GM12878 (cell line): ENCODE results near the gene SFI1.

Experiments used
- EP300 ChIP-seq, 2 experiments: fragments of 150-350 bp in 1 of 2; IDR thresholded peaks; 2 replicates each; pipeline ENCODE4 v1.6.1; 2011 to 2012; ENCODE audit warnings: low read depth in 2 of 2, low read length in 2 of 2, borderline replicate concordance in 1 of 2, improper control_type of control experiment in 1 of 2, inconsistent platforms in 1 of 2; ENCODE audit not compliant: control insufficient read depth in 1 of 2
- MEF2A ChIP-seq: IDR thresholded peaks from 2 replicates; pipeline ENCODE4 v1.6.1; 2011; ENCODE audit warnings: low read depth, mild to moderate bottlenecking, low read length, moderate library complexity; ENCODE audit not compliant: insufficient read depth
- RB1 ChIP-seq: fragments of 450-650 bp; formaldehyde crosslinking; IDR thresholded peaks from 2 replicates; pipeline ENCODE4 v1.6.1; 2017; ENCODE audit warnings: mild to moderate bottlenecking, borderline replicate concordance
- ZBED1 ChIP-seq: IDR thresholded peaks from 2 replicates; pipeline ENCODE4 v1.6.1; 2016; ENCODE audit warnings: borderline replicate concordance
- TF ChIP-seq, protein P1 (sequence below), 3 experiments: IDR thresholded peaks in 2 of 3; conservative IDR thresholded peaks in 1 of 3; 2 replicates each; pipeline ENCODE4 v1.5.1; 2011; ENCODE audit warnings: low read depth in 3 of 3, low read length in 3 of 3, mild to moderate bottlenecking in 3 of 3, control low read depth in 2 of 3, moderate library complexity in 2 of 3, inconsistent platforms in 1 of 3, mixed read lengths in 1 of 3; ENCODE audit not compliant: control insufficient read depth in 2 of 3, insufficient read depth in 1 of 3; ENCODE audit errors: extremely low read depth in 1 of 3

DNA sequence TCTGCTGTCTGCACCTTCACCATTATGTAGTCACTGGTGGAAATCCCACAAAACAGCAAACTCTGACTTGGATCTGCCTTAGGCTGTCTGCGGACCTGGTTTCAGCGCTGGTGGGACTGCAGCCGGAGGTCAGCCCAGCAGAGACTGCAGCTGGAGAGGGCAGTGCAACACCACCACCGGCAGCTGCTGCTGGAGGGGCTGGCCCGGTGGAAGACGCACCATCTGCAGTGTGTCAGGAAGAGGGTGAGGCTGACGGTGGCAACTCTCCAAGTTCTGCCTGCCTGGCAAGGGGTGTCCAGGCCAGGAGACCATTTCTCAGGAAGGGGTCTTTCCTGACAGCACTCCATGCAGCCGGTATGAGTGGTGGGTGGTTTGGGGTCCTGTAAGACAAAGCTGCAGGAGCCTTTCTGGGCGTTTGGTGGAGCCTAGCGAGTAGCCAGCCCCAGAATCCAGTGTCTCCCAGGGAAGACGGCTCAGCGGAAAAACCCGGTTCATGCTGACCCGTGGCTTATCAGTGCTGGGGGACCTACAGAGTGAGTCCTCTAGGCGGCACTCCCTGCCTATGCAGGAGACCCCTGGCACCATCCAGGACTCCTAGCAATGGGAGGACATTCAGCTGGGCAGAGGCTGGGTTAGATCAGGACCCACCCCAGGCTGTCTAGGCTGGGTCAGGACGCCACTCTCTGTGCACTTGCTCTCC is 114.9 kb downstream of the SFI1 start:
- no peak for TF ChIP-seq ZBED1
- TF ChIP-seq MEF2A, result no peak
- no peak for TF ChIP-seq RB1
- TF ChIP-seq, protein P1, sequence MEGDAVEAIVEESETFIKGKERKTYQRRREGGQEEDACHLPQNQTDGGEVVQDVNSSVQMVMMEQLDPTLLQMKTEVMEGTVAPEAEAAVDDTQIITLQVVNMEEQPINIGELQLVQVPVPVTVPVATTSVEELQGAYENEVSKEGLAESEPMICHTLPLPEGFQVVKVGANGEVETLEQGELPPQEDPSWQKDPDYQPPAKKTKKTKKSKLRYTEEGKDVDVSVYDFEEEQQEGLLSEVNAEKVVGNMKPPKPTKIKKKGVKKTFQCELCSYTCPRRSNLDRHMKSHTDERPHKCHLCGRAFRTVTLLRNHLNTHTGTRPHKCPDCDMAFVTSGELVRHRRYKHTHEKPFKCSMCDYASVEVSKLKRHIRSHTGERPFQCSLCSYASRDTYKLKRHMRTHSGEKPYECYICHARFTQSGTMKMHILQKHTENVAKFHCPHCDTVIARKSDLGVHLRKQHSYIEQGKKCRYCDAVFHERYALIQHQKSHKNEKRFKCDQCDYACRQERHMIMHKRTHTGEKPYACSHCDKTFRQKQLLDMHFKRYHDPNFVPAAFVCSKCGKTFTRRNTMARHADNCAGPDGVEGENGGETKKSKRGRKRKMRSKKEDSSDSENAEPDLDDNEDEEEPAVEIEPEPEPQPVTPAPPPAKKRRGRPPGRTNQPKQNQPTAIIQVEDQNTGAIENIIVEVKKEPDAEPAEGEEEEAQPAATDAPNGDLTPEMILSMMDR (IDR thresholded peaks at IDR 0.05 in 2 of 3, conservative IDR thresholded peaks at IDR 0.05 in 1 of 3; ENCODE audit: control insufficient read depth in 2 of 3, extremely low read depth in 1 of 3, insufficient read depth in 1 of 3, low read depth in 3 of 3, low read length in 3 of 3), result no peak
- TF ChIP-seq EP300 (IDR thresholded peaks at IDR 0.05; ENCODE audit: borderline replicate concordance in 1 of 2, control insufficient read depth in 1 of 2, low read depth in 2 of 2, low read length in 2 of 2), result no peak
